HG03378 (cell line): ENCODE measurements around the gene TMEM38B.

Experiments used
- ATAC-seq: cut with Tn5 transposase; IDR thresholded peaks from one replicate; pipeline ENCODE4 v1.9.1; 2021; ENCODE audit warnings: mild to moderate bottlenecking, moderate library complexity; ENCODE audit not compliant: unreplicated experiment

Gene TMEM38B

GRCh38 chr9:105694190-105694847, at the start of gene TMEM38B:
TMEM38B (plus strand) TSS chr9:105694541; CDS start chr9:105694661, 120 bp downstream.
- ATAC-seq, result peak; percentile 43

GRCh38 chr9:105646879-105647594, 47.3 kb upstream of the TMEM38B start:
- no peak for ATAC-seq

- no peak for ATAC-seq
Measured at GRCh38 chr9:105647595-105648349, 46.6 kb upstream of the TMEM38B start.

GRCh38 chr9:105651806-105652205, 42.5 kb upstream of the TMEM38B start:
- ATAC-seq, result no peak

- no peak for ATAC-seq
Measured at GRCh38 chr9:105656131-105656921, 38.0 kb upstream of the TMEM38B start.

- no peak for ATAC-seq
Measured at GRCh38 chr9:105658351-105658750, 36.0 kb upstream of the TMEM38B start.

GRCh38 chr9:105661011-105661410, 33.3 kb upstream of the TMEM38B start:
- no peak for ATAC-seq

- ATAC-seq, result peak; percentile 89
Measured at GRCh38 chr9:105662184-105663104, 31.9 kb upstream of the TMEM38B start, which contains the start of gene TAL2. TAL2 (plus strand) TSS chr9:105662457; CDS start chr9:105662497, 40 bp downstream.

- no peak for ATAC-seq
Measured at GRCh38 chr9:105663914-105664313, 30.4 kb upstream of the TMEM38B start.

- no peak for ATAC-seq
Measured at GRCh38 chr9:105667867-105668266, 26.5 kb upstream of the TMEM38B start.

GRCh38 chr9:105670315-105670714, 24.0 kb upstream of the TMEM38B start:
- no peak for ATAC-seq

GRCh38 chr9:105670775-105671174, 23.6 kb upstream of the TMEM38B start:
- no peak for ATAC-seq

- ATAC-seq, result no peak
Measured at GRCh38 chr9:105672711-105673234, 21.6 kb upstream of the TMEM38B start.

- no peak for ATAC-seq
Measured at GRCh38 chr9:105673850-105674387, 20.4 kb upstream of the TMEM38B start.

GRCh38 chr9:105676351-105676923, 17.9 kb upstream of the TMEM38B start:
- ATAC-seq, result no peak

- ATAC-seq, result no peak
Measured at GRCh38 chr9:105678163-105678562, 16.2 kb upstream of the TMEM38B start.

GRCh38 chr9:105678781-105679180, 15.6 kb upstream of the TMEM38B start:
- no peak for ATAC-seq

GRCh38 chr9:105679257-105680022, 14.9 kb upstream of the TMEM38B start:
- no peak for ATAC-seq
